GM21367 (cell line): Measurements from ENCODE around the gene LRP3.

Source experiments
- ATAC-seq: cut with Tn5 transposase; IDR thresholded peaks from one replicate; pipeline ENCODE4 v1.9.1; 2021; ENCODE audit not compliant: unreplicated experiment

LRP3 gene

DNA sequence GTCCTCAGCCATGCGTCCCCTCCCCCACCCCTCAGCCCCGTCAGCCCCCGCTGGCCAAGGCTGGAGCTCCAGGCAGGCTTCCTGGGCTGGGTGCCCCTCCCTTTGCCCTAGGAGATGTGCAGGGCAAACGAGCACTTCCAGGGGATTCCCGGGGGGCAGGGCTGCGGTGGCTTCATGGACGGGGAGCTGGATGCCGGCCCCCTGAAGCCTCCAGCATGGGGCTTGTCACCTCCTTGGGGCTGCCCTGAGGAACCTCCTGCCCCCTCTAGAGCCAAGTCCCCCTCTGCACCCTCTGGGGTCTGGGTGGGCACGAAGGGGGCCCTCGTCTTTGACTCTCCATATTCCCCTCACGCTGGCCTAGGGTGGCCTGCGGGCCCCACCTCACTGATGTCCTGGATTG is 56.9 kb downstream of the LRP3 start:
- ATAC-seq, result no peak

DNA sequence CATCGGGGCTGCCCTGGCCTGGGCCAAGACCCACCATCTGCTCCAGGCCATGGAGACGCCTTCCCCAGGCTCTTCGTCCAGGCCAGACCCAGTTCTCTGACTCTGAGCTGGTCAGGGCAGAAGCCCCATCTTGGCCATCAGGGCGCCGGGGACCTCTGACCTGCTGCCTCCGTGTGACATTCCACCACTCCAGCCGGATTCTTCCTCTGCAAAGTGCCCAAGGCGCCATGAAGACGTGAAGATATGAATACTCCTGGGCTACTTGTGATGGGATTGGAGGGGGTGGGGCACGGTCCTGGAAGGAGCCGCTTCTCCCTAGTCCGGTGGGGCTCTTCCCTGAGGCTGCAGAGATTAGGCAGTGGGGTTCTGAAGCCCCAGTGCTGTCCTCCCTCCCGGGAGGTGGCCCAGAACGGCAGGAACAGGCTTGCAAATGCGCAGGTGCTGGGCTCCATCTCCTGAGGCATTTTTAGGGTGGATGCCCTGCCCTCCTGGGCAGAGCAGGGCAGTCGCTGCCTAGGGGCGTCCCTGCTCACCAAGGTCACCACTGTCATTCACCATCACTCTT is 57.5 kb downstream of the LRP3 start:
- ATAC-seq, result no peak

DNA sequence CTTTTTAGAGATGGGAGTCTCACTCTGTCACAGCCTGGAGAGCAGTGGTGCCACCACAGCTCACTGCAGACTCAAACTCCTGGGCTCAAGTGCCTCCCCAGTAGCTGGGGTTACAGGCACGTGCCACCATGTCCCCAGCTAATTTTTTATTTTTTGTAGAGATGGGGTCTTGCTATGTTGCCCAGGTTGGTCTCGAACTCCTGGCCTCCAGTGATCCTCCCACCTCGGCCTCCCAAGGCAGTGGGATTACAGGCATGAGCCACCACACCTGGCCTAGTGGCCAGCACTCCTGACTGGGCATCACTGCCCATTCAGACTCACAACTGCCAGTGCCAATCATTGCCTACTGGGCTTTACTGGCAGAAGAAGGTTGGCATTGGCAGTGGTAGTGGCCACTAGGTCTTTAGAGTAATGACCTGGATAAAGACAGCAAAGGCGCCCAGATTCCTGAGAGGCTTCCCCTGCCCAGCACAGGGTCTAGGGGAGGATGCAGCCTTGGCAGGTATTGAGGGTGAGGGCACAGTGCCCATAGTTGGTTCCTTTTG is 58.4 kb downstream of the LRP3 start:
- ATAC-seq, result no peak

GRCh38 chr19:33252971-33253370 is 58.8 kb downstream of the LRP3 start:
- no peak for ATAC-seq

DNA sequence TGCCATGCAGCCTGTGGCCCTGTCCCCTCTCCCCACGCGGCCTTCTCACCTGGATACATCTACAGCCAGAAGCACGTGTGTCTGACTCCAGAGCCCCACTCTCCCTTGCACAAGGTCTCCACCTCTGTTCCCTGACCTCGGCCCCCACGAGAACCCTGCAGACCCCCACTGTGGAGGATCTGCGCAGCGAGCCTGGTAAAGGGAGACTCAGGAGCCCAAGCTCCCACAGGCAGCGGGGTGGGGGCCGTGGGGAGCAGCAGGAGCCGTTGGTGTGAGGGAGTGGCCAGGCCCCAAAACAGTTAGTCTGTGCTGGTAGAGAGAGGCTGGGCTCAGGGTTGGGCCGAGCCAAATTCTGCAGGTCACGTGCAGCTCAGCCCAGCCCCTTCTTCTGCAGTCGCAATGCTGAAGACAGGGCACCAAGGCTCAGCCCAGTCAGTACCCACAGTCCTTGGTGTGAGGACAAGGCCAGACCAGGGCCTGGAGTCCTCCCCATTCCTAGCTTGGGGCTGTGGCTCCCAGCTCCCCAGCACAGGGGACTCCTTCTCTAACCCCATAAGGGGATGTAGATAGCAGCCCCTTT is 60.2 kb downstream of the LRP3 start:
- ATAC-seq, result no peak

DNA sequence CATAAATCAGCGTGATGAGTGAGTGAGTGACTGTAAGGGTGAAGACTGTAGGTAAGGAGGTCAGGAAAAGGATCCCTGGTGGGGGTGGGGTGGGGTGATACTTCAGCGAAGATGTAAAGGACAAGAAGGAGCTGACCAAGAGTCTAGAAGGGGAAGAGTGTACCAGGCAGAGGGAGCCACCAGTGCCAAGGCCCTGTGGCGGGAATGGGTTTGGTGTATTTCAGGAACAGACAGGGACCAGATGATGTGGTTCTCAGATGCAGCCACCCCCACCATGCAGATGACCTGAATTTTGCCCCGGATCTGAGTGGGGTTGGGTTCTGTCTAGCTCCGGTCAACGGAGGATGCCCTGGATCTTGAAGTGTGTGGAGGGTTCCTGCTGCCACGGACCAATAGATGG is 61.7 kb downstream of the LRP3 start:
- no peak for ATAC-seq

DNA sequence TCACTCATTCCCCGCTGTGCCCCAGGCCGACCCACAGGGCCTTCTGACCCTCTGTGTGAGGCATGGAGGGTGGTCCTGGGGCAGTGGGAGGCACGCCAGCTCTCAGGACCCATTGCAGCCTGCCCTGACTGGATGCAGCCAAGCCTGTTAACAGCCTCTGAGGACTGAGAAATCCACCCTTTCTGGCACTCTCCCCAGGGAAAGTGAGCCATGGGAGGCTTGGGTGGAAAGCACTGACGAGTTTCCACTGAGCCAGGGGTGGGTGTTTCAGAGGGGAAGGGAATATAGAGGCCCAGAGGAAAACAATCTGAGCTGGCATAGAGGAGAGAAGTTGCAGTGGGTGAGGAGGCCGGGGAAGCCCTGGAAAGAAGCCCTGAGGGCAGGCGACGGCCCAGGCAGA is 62.1 kb downstream of the LRP3 start:
- ATAC-seq, result no peak

GRCh38 chr19:33257828-33258227 is 63.7 kb downstream of the LRP3 start:
- ATAC-seq, result no peak
